ENCODE measurements around the gene ALDH3B2.
"Not testable (repeated sequence)": the region's sequence is repeated elsewhere in the genome, so short reads cannot be mapped to it uniquely, and the experiment has no call there.

GRCh38 chr11:67620621-67621020 lies 53.8 kb downstream of the ALDH3B2 start:
- TF ChIP-seq CTCF (conservative IDR thresholded peaks at IDR 0.05; ENCODE audit: low read length); EZH2phosphoT487 (IDR thresholded peaks at IDR 0.05; ENCODE audit: borderline replicate concordance): not testable (repeated sequence)
